K562 (cell line): Measurements from ENCODE around the gene TWSG1. TPM values are rescaled to one million over a fixed set of nuclear protein-coding genes. Genes with fewer than 3 reads are reported as not detected.
A peak's percentile ranks its signal among the peaks of the same experiment; 100 is the strongest.

ENCODE experiments used
- ARID1B ChIP-seq: fragments of 450-650 bp; IDR thresholded peaks from 2 replicates; pipeline ENCODE4 v1.6.1; 2016; ENCODE audit warnings: antibody characterized with exemption, mild to moderate bottlenecking, inconsistent platforms
- CBFA2T2 ChIP-seq: fragments of 450-650 bp; conservative IDR thresholded peaks from 2 replicates; pipeline ENCODE4 v1.6.1; 2017; ENCODE audit warnings: mild to moderate bottlenecking
- CBX3 ChIP-seq, 2 experiments: IDR thresholded peaks; 1 replicate in 1 of 2; 2 replicates in 1 of 2; pipeline ENCODE4 v1.6.1; 2012; ENCODE audit warnings: inconsistent platforms in 2 of 2, low read length in 2 of 2, borderline replicate concordance in 1 of 2, control low read depth in 1 of 2
- CTCFL ChIP-seq: IDR thresholded peaks from 2 replicates; pipeline ENCODE4 v1.6.1; 2011; ENCODE audit warnings: borderline replicate concordance, low read depth, mild to moderate bottlenecking, moderate library complexity, low read length; ENCODE audit not compliant: insufficient read depth, poor library complexity, severe bottlenecking
- ESRRB ChIP-seq: fragments of 250-450 bp; sonication (Bioruptor Pico); IDR thresholded peaks from 2 replicates; pipeline ENCODE4 v1.5.0; 2020; ENCODE audit warnings: mild to moderate bottlenecking, moderate library complexity, borderline replicate concordance
- FOSL1 ChIP-seq: fragments of 200-800 bp; sonication (Bioruptor generic); conservative IDR thresholded peaks from 2 replicates; pipeline ENCODE4 v1.6.1; 2016; ENCODE audit warnings: missing genetic modification characterization, missing compliant biosample characterization
- KDM1A ChIP-seq, 2 experiments: fragments of 450-650 bp; IDR thresholded peaks; 2 replicates each; pipeline ENCODE4 v1.6.1; 2016; ENCODE audit warnings: mild to moderate bottlenecking in 2 of 2
- KLF16 ChIP-seq: IDR thresholded peaks from 2 replicates; pipeline ENCODE4 v1.6.1; 2016; ENCODE audit warnings: antibody characterized with exemption
- PKNOX1 ChIP-seq: fragments of 450-650 bp; IDR thresholded peaks from 2 replicates; pipeline ENCODE4 v1.6.1; 2016
- SMARCE1 ChIP-seq: fragments of 450-650 bp; IDR thresholded peaks from 2 replicates; pipeline ENCODE4 v1.7.1; 2016; ENCODE audit warnings: mild to moderate bottlenecking
- SRSF3 ChIP-seq: fragments of 200-400 bp; formaldehyde crosslinking; IDR thresholded peaks from 2 replicates; pipeline ENCODE4 v1.6.1; 2016; ENCODE audit warnings: mild to moderate bottlenecking, low read length, moderate library complexity; ENCODE audit not compliant: insufficient read depth
- STAT5A ChIP-seq: IDR thresholded peaks from 2 replicates; pipeline ENCODE4 v1.6.1; 2012; ENCODE audit warnings: low read length, inconsistent platforms, borderline replicate concordance
- TCF3 ChIP-seq: sonication (generic); formaldehyde crosslinking; IDR thresholded peaks from 2 replicates; pipeline ENCODE4 v1.4.0; 2020; ENCODE audit warnings: mild to moderate bottlenecking, missing genetic modification reagents
- TRIM24 ChIP-seq, 2 experiments: fragments of 450-650 bp; IDR thresholded peaks; 2 replicates each; pipeline ENCODE4 v1.6.1; 2016
- ZFP36 ChIP-seq: fragments of 150-350 bp; IDR thresholded peaks from 2 replicates; pipeline ENCODE4 v1.6.1; 2018; ENCODE audit warnings: low read length, low read depth; ENCODE audit not compliant: partially characterized antibody
- ZNF445 ChIP-seq: fragments of 250-450 bp; sonication (Bioruptor Pico); IDR thresholded peaks from 2 replicates; pipeline ENCODE4 v1.4.0; 2020; ENCODE audit warnings: low read depth, mild to moderate bottlenecking, moderate library complexity
- ZNF77 ChIP-seq: fragments of 250-450 bp; sonication (Bioruptor Pico); IDR thresholded peaks from 2 replicates; pipeline ENCODE4 v1.5.0; 2020
- polyA plus RNA-seq, 8 experiments: library from polyadenylated mRNA; depleted of rRNA in 4 of 8; stranded (reverse) in 5 of 8; unstranded in 3 of 8; fragments of >200 nt; fragmentation: Nextera tagmentation in 2 of 8; fragmentation: Illumina TruSeq in 1 of 8; extraction: Ambion mirVana in 2 of 8; extraction: Trizol in 1 of 8; gene quantifications; 2 replicates each; pipeline versions ENCODE4 v1.2.1 to v1.2.3, GENCODE V29; 2011 to 2014; ENCODE audit warnings: inconsistent platforms in 1 of 8, missing spikeins in 1 of 8
- total RNA-seq, 7 experiments: library from RNA; depleted of rRNA in 6 of 7; stranded (reverse); fragments of >200 nt in 6 of 7; fragmentation: Illumina TruSeq in 2 of 7; extraction: Trizol in 2 of 7; gene quantifications; 2 replicates each; pipeline versions ENCODE4 v1.2.1 to v1.2.3, GENCODE V29; 2011 to 2021; ENCODE audit warnings: low replicate concordance in 1 of 7

The TWSG1 gene
- total and polyA plus RNA-seq, 9 of the 15 experiments (the other 6 are each of a cell fraction or from before 2014, with no cell fraction given) = 10.4 to 37.2 (median 25.1) TPM

- TF ChIP-seq ARID1B (peak; percentile 69), ZNF77 (no peak), TCF3 (CRISPR knock-in tag) (peak; percentile 73), CTCFL (no peak), ZFP36 (peak; percentile 78), TRIM24 (IDR thresholded peaks at IDR 0.05) (peak; percentile 51 to 55; a peak in 2 of 4 replicates), ESRRB (CRISPR knock-in tag) (no peak), CBFA2T2 (peak; percentile 78), ZNF445 (CRISPR knock-in tag) (no peak), KDM1A (IDR thresholded peaks at IDR 0.05) (peak; percentile 95), SMARCE1 (0 out of 2 replicates have a peak, but pooled peaks have one; percentile 19), PKNOX1 (peak; percentile 56), STAT5A (0 out of 2 replicates have a peak, but pooled peaks have one; percentile 23), SRSF3 (no peak), KLF16 (peak; percentile 59; the same call in 1 of the 2 replicates), FOSL1 (tag) (no peak), CBX3 (IDR thresholded peaks at IDR 0.05; ENCODE audit: borderline replicate concordance in 1 of 2, low read length in 2 of 2) (peak in 1 of 2 experiments; percentile 47; a peak in 1 of 3 replicates)
Observed at GRCh38 chr18:9410515-9410914, 75.9 kb downstream of the TWSG1 start (continued).
